SK-N-MC (cell line): ENCODE measurements around the gene H2BW2.
"Not testable (repeated sequence)": the region's sequence is repeated elsewhere in the genome, so short reads cannot be mapped to it uniquely, and the experiment has no call there.

Source experiments
- DNase-seq: peaks from one replicate; pipeline ENCODE4 v3.0.0-alpha.2; 2011; ENCODE audit warnings: low read depth, low spot score
- H3K27ac ChIP-seq: fragments of 200-600 bp; sonication (generic); 2 replicates; pipeline ENCODE4 v1.5.1; 2016; ENCODE audit warnings: mixed run types
- H3K36me3 ChIP-seq: fragments of 200-600 bp; sonication (generic); 2 replicates; pipeline ENCODE4 v1.6.1; 2017; ENCODE audit warnings: antibody characterized with exemption, low read length, mixed read lengths; ENCODE audit not compliant: insufficient read depth
- H3K4me3 ChIP-seq: fragments of 200-600 bp; sonication (generic); 2 replicates; pipeline ENCODE4 v1.5.1; 2016
- H3K9ac ChIP-seq: fragments of 200-600 bp; sonication (generic); 2 replicates; pipeline ENCODE4 v1.8.0; 2017; ENCODE audit warnings: mixed run types, mixed read lengths; ENCODE audit not compliant: insufficient read length
- H3K9me3 ChIP-seq: fragments of 200-600 bp; sonication (generic); 2 replicates; pipeline ENCODE4 v1.6.1; 2017; ENCODE audit warnings: low read depth, mild to moderate bottlenecking, antibody characterized with exemption, low read length, moderate library complexity, mixed read lengths
- EZH2 ChIP-seq: fragments of 200-600 bp; sonication (generic); IDR thresholded peaks from one replicate; pipeline ENCODE4 v1.6.1; 2017; ENCODE audit warnings: antibody characterized with exemption
- FOXP2 ChIP-seq: optimal IDR thresholded peaks from 2 replicates; pipeline ENCODE3; 2011; ENCODE audit warnings: mild to moderate bottlenecking, moderate library complexity; ENCODE audit not compliant: insufficient read depth; ENCODE audit errors: extremely low read length, control extremely low read depth
- POLR2AphosphoS5 ChIP-seq: IDR thresholded peaks from 2 replicates; pipeline ENCODE4 v1.6.1; 2012; ENCODE audit warnings: mild to moderate bottlenecking, low read depth, low read length, borderline replicate concordance

H2BW2 gene

DNA sequence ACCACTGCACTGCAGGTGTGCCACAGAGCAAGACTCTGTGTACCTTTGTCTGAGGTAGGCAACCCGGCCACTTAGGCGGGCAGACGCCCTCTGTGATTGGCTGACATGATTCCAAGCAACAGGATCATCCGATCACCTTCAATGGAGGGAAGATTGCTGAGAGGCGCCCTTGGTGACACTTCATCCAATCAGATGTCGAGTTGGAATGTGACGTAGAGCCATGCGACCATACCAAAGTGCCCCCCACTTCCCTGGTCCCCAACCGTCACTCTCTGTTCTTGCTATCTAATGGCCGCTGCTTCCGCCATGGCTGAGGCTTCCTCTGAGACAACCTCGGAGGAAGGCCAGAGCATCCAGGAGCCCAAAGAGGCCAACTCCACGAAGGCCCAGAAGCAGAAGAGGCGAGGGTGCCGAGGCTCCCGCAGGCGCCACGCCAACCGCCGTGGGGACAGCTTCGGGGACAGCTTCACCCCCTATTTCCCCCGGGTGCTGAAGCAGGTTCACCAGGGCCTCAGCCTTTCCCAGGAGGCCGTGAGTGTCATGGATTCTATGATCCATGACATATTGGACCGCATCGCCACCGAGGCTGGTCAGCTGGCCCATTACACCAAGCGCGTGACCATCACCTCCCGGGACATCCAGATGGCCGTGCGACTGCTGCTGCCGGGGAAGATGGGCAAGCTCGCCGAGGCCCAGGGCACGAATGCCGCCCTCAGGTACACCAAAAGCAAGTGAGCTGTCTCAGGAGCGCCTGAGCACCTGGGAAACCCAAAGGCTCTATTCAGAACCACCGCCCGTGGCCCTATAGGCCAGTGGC, at the start of gene H2BW2:
Gene H2BW2, plus strand, starts transcription at position 268 of the 817 bp plus-strand sequence. Its CDS starts 39 bp downstream, at position 307.
- TF ChIP-seq FOXP2 (no peak), EZH2 (no peak), POLR2AphosphoS5 (no peak)
- Histone ChIP-seq H3K9ac (no peak within 1 kb of the TSS), H3K36me3 (no peaks in the 10 kb centered on the region), H3K4me3 (no peak within 1 kb of the TSS), H3K27ac (no peak within 1 kb of the TSS), H3K9me3 (no peaks in the 10 kb centered on the region)
- no peak for DNase-seq

DNA sequence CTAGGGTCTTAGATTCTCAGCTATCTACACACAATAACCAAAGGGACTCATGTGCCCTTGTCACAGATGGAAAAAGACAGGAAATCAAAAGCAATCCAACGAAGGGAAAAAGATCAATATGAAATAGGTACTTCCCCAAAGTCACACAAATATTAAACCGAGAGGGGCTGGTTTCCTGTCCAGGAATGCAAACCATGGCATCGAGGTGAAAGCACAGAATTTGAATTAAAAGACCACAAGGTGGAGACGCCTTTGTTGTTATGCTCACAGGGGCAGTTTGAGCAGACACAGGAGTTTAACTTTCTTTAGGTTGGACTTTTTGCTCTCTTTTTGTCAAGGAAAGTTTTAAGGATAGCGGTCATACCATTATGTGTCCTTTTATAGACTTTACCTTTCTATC, 40.5 kb upstream of the H2BW2 start:
- H3K4me3 ChIP-seq: no peak overlapping the region
- DNase-seq: no peak
- no peak overlapping the region for H3K9ac ChIP-seq
- no peak overlapping the region for H3K27ac ChIP-seq
- no peaks in the 10 kb centered on the region for H3K36me3 ChIP-seq
- TF ChIP-seq POLR2AphosphoS5 (no peak), EZH2 (no peak), FOXP2 (no peak)
- H3K9me3 ChIP-seq: no peaks in the 10 kb centered on the region

DNA sequence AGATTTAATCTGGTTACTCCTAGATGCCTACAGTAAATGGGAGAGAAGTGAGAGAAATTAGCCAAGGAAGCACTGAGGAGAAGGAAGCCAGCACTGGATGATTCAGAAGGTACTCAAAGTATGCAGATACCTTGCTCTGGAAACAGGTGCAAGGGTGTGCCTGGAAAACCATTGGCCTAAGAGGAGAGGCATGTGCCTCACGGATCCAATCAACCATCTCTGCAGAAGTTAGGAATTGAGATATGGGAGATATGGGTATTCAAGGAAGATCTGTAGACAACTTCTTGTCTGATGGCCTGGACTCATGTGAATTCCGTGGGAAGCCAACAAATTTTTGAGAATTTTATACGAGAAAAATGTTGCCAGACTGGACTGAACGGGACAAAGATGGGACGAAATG, 30.9 kb upstream of the H2BW2 start:
- Histone ChIP-seq H3K9me3 (no peaks in the 10 kb centered on the region), H3K27ac (no peak overlapping the region), H3K9ac (no peak overlapping the region), H3K4me3 (no peak overlapping the region), H3K36me3 (no peaks in the 10 kb centered on the region)
- no peak for DNase-seq
- TF ChIP-seq FOXP2 (no peak), POLR2AphosphoS5 (no peak), EZH2 (no peak)

DNA sequence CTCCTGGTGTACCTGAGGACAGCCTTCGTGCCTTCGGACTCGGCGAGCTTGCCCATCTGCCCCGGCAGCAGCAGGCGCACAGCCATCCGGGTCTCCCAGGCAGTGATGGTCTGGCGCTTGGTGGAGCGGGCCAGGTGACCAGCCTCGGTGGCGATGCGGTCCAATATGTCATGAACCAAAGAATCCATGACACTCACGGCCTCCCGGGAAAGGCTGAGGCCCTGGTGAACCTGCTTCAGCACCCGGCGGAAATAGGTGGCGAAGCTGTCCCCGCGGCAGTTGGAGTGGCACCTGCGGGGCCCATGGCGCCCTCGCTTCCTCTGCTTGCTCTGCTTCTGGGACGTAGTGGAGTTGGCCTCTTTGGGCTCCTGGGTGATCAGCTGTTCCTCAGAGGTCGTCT, 26.6 kb upstream of the H2BW2 start:
- Histone ChIP-seq H3K9ac (no peak overlapping the region), H3K27ac (no peak overlapping the region), H3K9me3 (no peaks in the 10 kb centered on the region), H3K36me3 (no peaks in the 10 kb centered on the region), H3K4me3 (no peak overlapping the region)
- no peak for TF ChIP-seq FOXP2
- TF ChIP-seq POLR2AphosphoS5: no peak
- TF ChIP-seq EZH2: no peak
- DNase-seq: no peak

- Histone ChIP-seq H3K9me3 (no peaks in the 10 kb centered on the region), H3K4me3 (no peak within 1 kb of the TSS), H3K27ac (no peak within 1 kb of the TSS), H3K9ac (no peak within 1 kb of the TSS), H3K36me3 (no peaks in the 10 kb centered on the region)
- no peak for TF ChIP-seq POLR2AphosphoS5
- no peak for TF ChIP-seq FOXP2
- TF ChIP-seq EZH2: no peak
- DNase-seq: no peak
These were observed 26.1 kb upstream of the H2BW2 start, which contains the start of gene H2BW1 for GRCh38 chrX:104013606-104014005. Gene H2BW1 (minus strand): TSS chrX:104013708. CDS start chrX:104013576, 132 bp downstream.

DNA sequence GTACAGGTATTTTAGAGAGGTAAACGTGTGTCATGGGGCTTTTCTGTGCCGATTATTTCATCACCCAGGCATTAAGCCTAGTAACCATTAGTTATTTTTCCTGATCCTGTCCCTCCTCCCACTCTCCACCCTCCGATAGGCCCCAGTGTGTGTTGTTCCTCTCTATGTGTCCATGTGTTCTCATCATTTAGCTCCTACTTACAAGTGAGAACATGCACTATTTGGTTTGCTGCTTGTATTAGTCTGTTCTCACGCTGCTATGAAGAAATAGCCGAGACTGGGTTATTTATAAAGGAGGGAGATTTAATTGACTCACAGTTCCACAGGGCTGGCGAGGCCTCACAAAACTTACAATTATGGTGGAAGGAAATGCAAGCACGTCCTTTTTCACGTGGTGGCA, 24.2 kb upstream of the H2BW2 start:
- H3K27ac ChIP-seq, H3K4me3 ChIP-seq, DNase-seq, H3K36me3 ChIP-seq, H3K9me3 ChIP-seq, H3K9ac ChIP-seq: not testable (repeated sequence)

GRCh38 chrX:104018126-104018525, 21.6 kb upstream of the H2BW2 start:
- TF ChIP-seq EZH2 (no peak), FOXP2 (no peak), POLR2AphosphoS5 (no peak)
- Histone ChIP-seq H3K36me3 (no peaks in the 10 kb centered on the region), H3K27ac (no peak overlapping the region), H3K9me3 (no peaks in the 10 kb centered on the region), H3K4me3 (no peak overlapping the region), H3K9ac (no peak overlapping the region)
- DNase-seq: no peak

DNA sequence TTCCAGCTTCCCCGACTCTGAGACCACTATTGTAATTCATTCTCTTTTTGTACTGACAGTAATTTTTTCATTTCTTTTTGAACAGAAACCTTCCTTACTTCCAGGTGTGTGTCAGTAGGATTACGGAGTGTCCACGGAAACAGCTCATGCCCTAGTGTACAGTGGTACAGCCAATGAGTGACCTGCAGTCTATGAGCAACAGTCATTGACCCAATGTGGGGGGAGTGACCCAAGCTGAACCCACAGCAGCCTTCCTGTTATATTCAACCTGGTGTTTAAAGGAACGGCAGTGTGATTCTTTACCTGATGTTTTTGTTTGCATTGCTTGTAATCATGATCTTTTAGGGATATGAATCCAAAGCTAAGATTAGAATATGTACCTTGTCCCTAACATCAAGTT, 1.2 kb downstream of the H2BW2 start:
- no peaks in the 10 kb centered on the region for H3K9me3 ChIP-seq
- H3K27ac ChIP-seq: no peak overlapping the region
- H3K36me3 ChIP-seq: no peaks in the 10 kb centered on the region
- no peak for DNase-seq
- TF ChIP-seq POLR2AphosphoS5 (no peak), EZH2 (no peak), FOXP2 (no peak)
- no peak overlapping the region for H3K4me3 ChIP-seq
- no peak overlapping the region for H3K9ac ChIP-seq

DNA sequence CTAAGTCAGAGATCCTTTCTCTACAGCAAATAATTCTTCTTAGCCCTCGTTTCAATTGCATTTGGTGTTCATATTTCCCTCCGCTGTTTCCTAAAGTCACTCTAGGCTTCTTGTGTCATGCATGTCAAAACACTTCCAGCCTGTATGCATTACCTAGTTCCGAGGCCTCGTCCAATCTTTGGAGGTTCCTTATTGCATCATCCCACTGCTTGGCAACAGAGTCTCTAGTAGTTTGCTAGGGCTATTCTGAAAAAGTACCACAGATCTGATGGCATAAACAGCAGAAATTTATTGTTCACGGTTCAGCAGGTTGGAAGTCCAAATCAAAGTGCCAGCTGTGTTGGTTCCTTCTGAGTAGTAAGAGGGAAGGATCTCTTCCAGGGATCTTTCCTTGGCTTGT, 5.9 kb downstream of the H2BW2 start:
- no peak for DNase-seq

More for the DNA sequence above, 5.9 kb downstream of the H2BW2 start:
- H3K9me3 ChIP-seq: no peaks in the 10 kb centered on the region
- no peak overlapping the region for H3K4me3 ChIP-seq
- no peak overlapping the region for H3K27ac ChIP-seq
- no peak overlapping the region for H3K9ac ChIP-seq
- TF ChIP-seq FOXP2: no peak
- TF ChIP-seq POLR2AphosphoS5: no peak
- no peak for TF ChIP-seq EZH2
- H3K36me3 ChIP-seq: no peaks in the 10 kb centered on the region
